Activated CD8-positive, alpha-beta T cell treated with anti-CD3 and anti-CD28 coated beads for 36 hours (primary cell): ENCODE measurements around the gene ZMPSTE24. TPM values are rescaled to one million over a fixed set of nuclear protein-coding genes. Genes with fewer than 3 reads are reported as not detected.

Experiments
- ATAC-seq: fragments of 200-7000 bp; cut with Tn5 transposase; one replicate; pipeline ENCODE4 v1.10.0; 2021; ENCODE audit warnings: mild to moderate bottlenecking, moderate library complexity
- CTCF ChIA-PET: fragments of 350-600 bp; sonication (Branson Sonifier 250); formaldehyde crosslinking; loops from one replicate; lab custom pipeline; 2021; ENCODE audit warnings: antibody characterized with exemption; lab: Charles Lee
- POLR2A ChIA-PET: fragments of 350-600 bp; sonication (Branson Sonifier 250); formaldehyde crosslinking; loops from one replicate; lab custom pipeline; 2021; ENCODE audit warnings: antibody characterized with exemption; lab: Charles Lee
- DNase-seq: peaks from one replicate; pipeline ENCODE4 v3.0.0-alpha.2; 2020
- H3K27ac Mint-ChIP-seq: one replicate; pipeline ENCODE4 v1.8.0; 2021; ENCODE audit warnings: mild to moderate bottlenecking, mixed read lengths
- H3K27me3 Mint-ChIP-seq: one replicate; pipeline ENCODE4 v1.8.0; 2021; ENCODE audit warnings: mixed read lengths
- H3K36me3 Mint-ChIP-seq: one replicate; pipeline ENCODE4 v1.8.0; 2021; ENCODE audit warnings: low read depth, mixed read lengths
- H3K4me1 Mint-ChIP-seq: one replicate; pipeline ENCODE4 v1.8.0; 2021; ENCODE audit warnings: low read depth, mixed read lengths
- H3K4me3 Mint-ChIP-seq: one replicate; pipeline ENCODE4 v1.8.0; 2021; ENCODE audit warnings: mild to moderate bottlenecking, moderate library complexity, mixed read lengths
- H3K9me3 Mint-ChIP-seq: one replicate; pipeline ENCODE4 v1.8.0; 2021; ENCODE audit warnings: mixed read lengths
- CTCF ChIP-seq: fragments of 200-600 bp; IDR thresholded peaks from one replicate; pipeline ENCODE4 v1.8.0; 2022; ENCODE audit warnings: antibody characterized with exemption, mild to moderate bottlenecking
- intact Hi-C: fragments of 100-400 bp; cut with micrococcal nuclease; formaldehyde crosslinking; loops from one replicate; pipeline ENCODE4 v1.10.0; 2022
- total RNA-seq, 2 experiments: library from RNA; stranded (reverse); gene quantifications; one replicate each; pipeline ENCODE4 v1.2.3, GENCODE V29; 2021

ZMPSTE24 gene
- total RNA-seq, 2 experiments from 2014 or later = 20.1 to 21.2 TPM

DNA sequence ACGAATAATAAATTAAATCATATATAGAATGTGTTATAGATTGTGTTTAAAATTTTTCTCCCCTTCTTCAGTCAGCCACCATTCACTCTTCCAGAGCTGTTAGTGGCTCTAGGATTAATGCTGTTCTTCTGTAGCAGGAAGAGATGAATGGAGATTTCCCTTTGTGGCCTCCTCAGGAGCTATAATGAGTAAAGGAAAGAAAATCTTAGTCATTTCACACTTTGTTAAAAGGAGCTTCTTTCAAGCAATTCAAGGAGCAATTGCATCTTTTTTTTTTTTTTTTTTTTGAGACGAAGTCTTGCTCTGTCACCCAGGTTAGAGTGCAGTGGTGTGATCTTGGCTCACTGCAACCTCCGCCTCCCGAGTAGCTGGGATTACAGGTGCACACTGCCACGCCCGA, 34.0 kb upstream of the ZMPSTE24 start:
- ATAC-seq = peak; percentile 79
- H3K36me3 Mint-ChIP-seq = peaks cover 16% of the 10 kb centered on the region
- peak overlapping the region; percentile 34 for H3K27ac Mint-ChIP-seq
- no peaks in the 10 kb centered on the region for H3K27me3 Mint-ChIP-seq
- POLR2A ChIA-PET = interaction anchor here (0.6 to 1.4 kb wide), 3 partner anchors 9 to 34 kb away, joined by 3 to 6 read pairs (median 3); no protein-coding TSS in a partner anchor
- H3K9me3 Mint-ChIP-seq = no peaks in the 10 kb centered on the region
- DNase-seq = peak; percentile 18
- peaks cover 30% of the 10 kb centered on the region for H3K4me1 Mint-ChIP-seq
- CTCF ChIA-PET = interaction anchor here (0.7 to 2.1 kb wide), 3 partner anchors 33 to 80 kb away, joined by 3 to 6 read pairs (median 3); no protein-coding TSS in a partner anchor
- intact Hi-C loops = no loop called here
- no peak overlapping the region for H3K4me3 Mint-ChIP-seq
- TF ChIP-seq CTCF = no peak

- CTCF ChIA-PET = interaction anchor here (0.8 to 1.7 kb wide), 4 partner anchors 36 to 307 kb away, joined by 3 to 8 read pairs (median 4); no protein-coding TSS in a partner anchor
- no peak overlapping the region for H3K4me3 Mint-ChIP-seq
- intact Hi-C loops = no loop called here
- no peak overlapping the region for H3K27ac Mint-ChIP-seq
- no peaks in the 10 kb centered on the region for H3K9me3 Mint-ChIP-seq
- POLR2A ChIA-PET = interaction anchor here (0.6 to 0.8 kb wide), 2 partner anchors 9 to 172 kb away, joined by 3 to 4 read pairs; no protein-coding TSS in a partner anchor
- no peak for DNase-seq
- peaks cover 31% of the 10 kb centered on the region for H3K4me1 Mint-ChIP-seq
- H3K36me3 Mint-ChIP-seq = peaks cover 25% of the 10 kb centered on the region
- no peak for TF ChIP-seq CTCF
- ATAC-seq = no peak
- no peaks in the 10 kb centered on the region for H3K27me3 Mint-ChIP-seq
Observed at GRCh38 chr1:40226192-40226591, 31.8 kb upstream of the ZMPSTE24 start.

DNA sequence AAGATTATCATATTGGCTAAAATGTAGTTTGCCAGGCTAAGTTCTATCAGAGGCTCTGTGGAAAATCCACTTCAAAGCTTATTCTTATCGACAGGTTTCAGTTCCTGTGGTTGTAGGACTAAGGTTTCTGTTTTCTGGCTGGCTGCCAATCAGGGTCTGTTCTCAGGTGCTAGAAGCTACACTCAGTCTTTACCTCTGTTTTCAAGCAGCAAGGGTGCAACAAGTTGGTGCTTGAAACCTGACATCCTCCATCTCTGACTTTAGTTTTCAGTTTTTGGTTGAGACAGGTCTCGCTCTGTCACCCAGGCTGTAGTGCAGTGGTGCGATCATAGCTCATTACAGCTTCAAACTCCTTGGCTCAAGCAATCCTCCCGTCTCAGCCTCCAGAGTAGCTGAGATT, 25.6 kb upstream of the ZMPSTE24 start:
- Mint-ChIP-seq H3K9me3 (no peaks in the 10 kb centered on the region), H3K27me3 (no peaks in the 10 kb centered on the region), H3K36me3 (peaks cover 63% of the 10 kb centered on the region), H3K4me1 (peaks cover 32% of the 10 kb centered on the region), H3K27ac (peak overlapping the region; percentile 28), H3K4me3 (no peak overlapping the region)
- ATAC-seq = peak; percentile 91
- intact Hi-C loops = no loop called here
- peak; percentile 88 for DNase-seq
- ChIA-PET POLR2A (interaction anchor here (0.9 to 2.0 kb wide), 6 partner anchors 8 to 106 kb away, joined by 3 to 7 read pairs (median 4); partner anchors contain the start of gene ZMPSTE24), CTCF (interaction anchor here (1.1 to 2.4 kb wide), 8 partner anchors 9 to 106 kb away, joined by 3 to 11 read pairs (median 4); no protein-coding TSS in a partner anchor)
- TF ChIP-seq CTCF = no peak

DNA sequence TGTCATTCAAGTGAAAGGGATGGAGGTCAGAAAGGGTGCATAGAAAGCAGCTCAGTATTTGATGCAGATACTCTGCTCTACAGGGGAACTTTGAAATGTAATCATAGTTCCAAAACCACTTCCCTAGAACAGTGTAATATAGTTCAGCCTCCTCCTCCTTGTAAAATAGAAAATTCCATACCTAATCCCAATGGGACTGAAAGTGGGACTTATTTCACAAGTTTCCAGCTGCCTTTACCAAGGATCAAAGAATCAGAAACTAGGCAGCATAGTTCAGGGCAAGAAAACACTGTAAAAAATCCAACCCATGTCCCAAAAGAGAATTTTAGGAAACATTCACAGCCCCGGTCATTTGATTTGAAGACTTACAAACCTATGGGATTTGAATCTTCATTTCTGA, 18.4 kb upstream of the ZMPSTE24 start:
- intact Hi-C loops = no loop called here
- ATAC-seq = no peak

More for the DNA sequence above, 18.4 kb upstream of the ZMPSTE24 start:
- no peaks in the 10 kb centered on the region for H3K9me3 Mint-ChIP-seq
- H3K36me3 Mint-ChIP-seq = peaks cover 50% of the 10 kb centered on the region
- H3K27me3 Mint-ChIP-seq = no peaks in the 10 kb centered on the region
- H3K4me3 Mint-ChIP-seq = no peak overlapping the region
- no peak for TF ChIP-seq CTCF
- no peak overlapping the region for H3K27ac Mint-ChIP-seq
- H3K4me1 Mint-ChIP-seq = peaks cover 36% of the 10 kb centered on the region
- no peak for DNase-seq
- ChIA-PET CTCF (interaction anchor here (1.4 to 3.6 kb wide), 5 partner anchors 20 to 99 kb away, joined by 3 to 17 read pairs (median 7); no protein-coding TSS in a partner anchor), POLR2A (interaction anchor here (0.6 to 2.1 kb wide), 5 partner anchors 7 to 120 kb away, joined by 3 to 7 read pairs (median 3); no protein-coding TSS in a partner anchor)
